Measurements from ENCODE around the gene STEAP3. TPM values are rescaled to one million over a fixed set of nuclear protein-coding genes. Genes with fewer than 3 reads are reported as not detected.

The STEAP3 gene
- polyA plus RNA-seq, 1 donor from 2014 or later = not detected

- H3K9ac ChIP-seq (ENCODE audit: low read length) = no peak overlapping the region
Measured at GRCh38 chr2:119222863-119223520, 642 bp upstream of the STEAP3 start.

GRCh38 chr2:119224391-119225104 lies 914 bp downstream of the STEAP3 start:
- Histone ChIP-seq H3K27ac (ENCODE audit: low read length) (no peak overlapping the region), H3K4me3 (ENCODE audit: low read length) (peak overlapping the region; percentile 69), H2AFZ (ENCODE audit: low read depth, low read length) (no peak overlapping the region), H3K9me3 (ENCODE audit: low read length) (no peaks in the 10 kb centered on the region), H3K36me3 (ENCODE audit: insufficient read depth, low read length) (no peaks in the 10 kb centered on the region), H3K79me2 (replicated peaks; ENCODE audit: insufficient read depth, low read length) (no peaks in the 10 kb centered on the region), H3K9ac (ENCODE audit: low read length) (no peak overlapping the region), H3K27me3 (ENCODE audit: insufficient read depth, low read depth, low read length) (peaks cover 42% of the 10 kb centered on the region), H3K9me2 (ENCODE audit: insufficient read depth, low read length) (no peaks in the 10 kb centered on the region), H3F3A (ENCODE audit: insufficient read depth, low read length, poor library complexity, severe bottlenecking) (no peaks in the 10 kb centered on the region), H3K4me2 (ENCODE audit: low read length) (no peak overlapping the region), H4K20me1 (ENCODE audit: insufficient read depth) (no peaks in the 10 kb centered on the region)
- TF ChIP-seq MXI1 (conservative IDR thresholded peaks at IDR 0.05; ENCODE audit: poor library complexity, severe bottlenecking) = no peak
- TF ChIP-seq, protein P1, sequence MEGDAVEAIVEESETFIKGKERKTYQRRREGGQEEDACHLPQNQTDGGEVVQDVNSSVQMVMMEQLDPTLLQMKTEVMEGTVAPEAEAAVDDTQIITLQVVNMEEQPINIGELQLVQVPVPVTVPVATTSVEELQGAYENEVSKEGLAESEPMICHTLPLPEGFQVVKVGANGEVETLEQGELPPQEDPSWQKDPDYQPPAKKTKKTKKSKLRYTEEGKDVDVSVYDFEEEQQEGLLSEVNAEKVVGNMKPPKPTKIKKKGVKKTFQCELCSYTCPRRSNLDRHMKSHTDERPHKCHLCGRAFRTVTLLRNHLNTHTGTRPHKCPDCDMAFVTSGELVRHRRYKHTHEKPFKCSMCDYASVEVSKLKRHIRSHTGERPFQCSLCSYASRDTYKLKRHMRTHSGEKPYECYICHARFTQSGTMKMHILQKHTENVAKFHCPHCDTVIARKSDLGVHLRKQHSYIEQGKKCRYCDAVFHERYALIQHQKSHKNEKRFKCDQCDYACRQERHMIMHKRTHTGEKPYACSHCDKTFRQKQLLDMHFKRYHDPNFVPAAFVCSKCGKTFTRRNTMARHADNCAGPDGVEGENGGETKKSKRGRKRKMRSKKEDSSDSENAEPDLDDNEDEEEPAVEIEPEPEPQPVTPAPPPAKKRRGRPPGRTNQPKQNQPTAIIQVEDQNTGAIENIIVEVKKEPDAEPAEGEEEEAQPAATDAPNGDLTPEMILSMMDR (IDR thresholded peaks at IDR 0.05; ENCODE audit: poor library complexity, severe bottlenecking) = no peak
- TF ChIP-seq EZH2 (IDR thresholded peaks at IDR 0.05; ENCODE audit: borderline replicate concordance, insufficient read depth, low read length, poor library complexity, severe bottlenecking) = no peak
- TF ChIP-seq RAD21 (conservative IDR thresholded peaks at IDR 0.05) = no peak
- TF ChIP-seq TAF1 (IDR thresholded peaks at IDR 0.05; ENCODE audit: low read depth) = no peak
- TF ChIP-seq EP300 (conservative IDR thresholded peaks at IDR 0.05; ENCODE audit: poor library complexity, severe bottlenecking) = no peak
- no peak for TF ChIP-seq SMC3 (conservative IDR thresholded peaks at IDR 0.05; ENCODE audit: poor library complexity)
- TF ChIP-seq, protein P2, sequence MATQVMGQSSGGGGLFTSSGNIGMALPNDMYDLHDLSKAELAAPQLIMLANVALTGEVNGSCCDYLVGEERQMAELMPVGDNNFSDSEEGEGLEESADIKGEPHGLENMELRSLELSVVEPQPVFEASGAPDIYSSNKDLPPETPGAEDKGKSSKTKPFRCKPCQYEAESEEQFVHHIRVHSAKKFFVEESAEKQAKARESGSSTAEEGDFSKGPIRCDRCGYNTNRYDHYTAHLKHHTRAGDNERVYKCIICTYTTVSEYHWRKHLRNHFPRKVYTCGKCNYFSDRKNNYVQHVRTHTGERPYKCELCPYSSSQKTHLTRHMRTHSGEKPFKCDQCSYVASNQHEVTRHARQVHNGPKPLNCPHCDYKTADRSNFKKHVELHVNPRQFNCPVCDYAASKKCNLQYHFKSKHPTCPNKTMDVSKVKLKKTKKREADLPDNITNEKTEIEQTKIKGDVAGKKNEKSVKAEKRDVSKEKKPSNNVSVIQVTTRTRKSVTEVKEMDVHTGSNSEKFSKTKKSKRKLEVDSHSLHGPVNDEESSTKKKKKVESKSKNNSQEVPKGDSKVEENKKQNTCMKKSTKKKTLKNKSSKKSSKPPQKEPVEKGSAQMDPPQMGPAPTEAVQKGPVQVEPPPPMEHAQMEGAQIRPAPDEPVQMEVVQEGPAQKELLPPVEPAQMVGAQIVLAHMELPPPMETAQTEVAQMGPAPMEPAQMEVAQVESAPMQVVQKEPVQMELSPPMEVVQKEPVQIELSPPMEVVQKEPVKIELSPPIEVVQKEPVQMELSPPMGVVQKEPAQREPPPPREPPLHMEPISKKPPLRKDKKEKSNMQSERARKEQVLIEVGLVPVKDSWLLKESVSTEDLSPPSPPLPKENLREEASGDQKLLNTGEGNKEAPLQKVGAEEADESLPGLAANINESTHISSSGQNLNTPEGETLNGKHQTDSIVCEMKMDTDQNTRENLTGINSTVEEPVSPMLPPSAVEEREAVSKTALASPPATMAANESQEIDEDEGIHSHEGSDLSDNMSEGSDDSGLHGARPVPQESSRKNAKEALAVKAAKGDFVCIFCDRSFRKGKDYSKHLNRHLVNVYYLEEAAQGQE (IDR thresholded peaks at IDR 0.05; ENCODE audit: borderline replicate concordance) = no peak

More at GRCh38 chr2:119222863-119223520, 642 bp upstream of the STEAP3 start:
- Histone ChIP-seq H3K4me2 (ENCODE audit: low read length) (no peak overlapping the region), H3K79me2 (replicated peaks; ENCODE audit: insufficient read depth, low read length) (no peaks in the 10 kb centered on the region), H3K27ac (ENCODE audit: low read length) (no peak overlapping the region), H3K9me3 (ENCODE audit: low read length) (no peaks in the 10 kb centered on the region), H3K4me3 (ENCODE audit: low read length) (peak overlapping the region; percentile 69), H4K20me1 (ENCODE audit: insufficient read depth) (no peaks in the 10 kb centered on the region), H2AFZ (ENCODE audit: low read depth, low read length) (no peak overlapping the region), H3F3A (ENCODE audit: insufficient read depth, low read length, poor library complexity, severe bottlenecking) (no peaks in the 10 kb centered on the region), H3K27me3 (ENCODE audit: insufficient read depth, low read depth, low read length) (peaks cover 42% of the 10 kb centered on the region), H3K36me3 (ENCODE audit: insufficient read depth, low read length) (no peaks in the 10 kb centered on the region), H3K9me2 (ENCODE audit: insufficient read depth, low read length) (no peaks in the 10 kb centered on the region)
- TF ChIP-seq EZH2 (IDR thresholded peaks at IDR 0.05; ENCODE audit: borderline replicate concordance, insufficient read depth, low read length, poor library complexity, severe bottlenecking) (no peak), TAF1 (IDR thresholded peaks at IDR 0.05; ENCODE audit: low read depth) (no peak), SMC3 (conservative IDR thresholded peaks at IDR 0.05; ENCODE audit: poor library complexity) (no peak), MXI1 (conservative IDR thresholded peaks at IDR 0.05; ENCODE audit: poor library complexity, severe bottlenecking) (no peak), POLR2AphosphoS5 (IDR thresholded peaks at IDR 0.05) (no peak), RAD21 (conservative IDR thresholded peaks at IDR 0.05) (no peak), EP300 (conservative IDR thresholded peaks at IDR 0.05; ENCODE audit: poor library complexity, severe bottlenecking) (no peak)
- TF ChIP-seq, protein P1 (IDR thresholded peaks at IDR 0.05; ENCODE audit: poor library complexity, severe bottlenecking) = no peak
- TF ChIP-seq, protein P2 (IDR thresholded peaks at IDR 0.05; ENCODE audit: borderline replicate concordance) = no peak
